ENCODE data around the gene TBL2.
"Not testable (repeated sequence)": the region's sequence is repeated elsewhere in the genome, so short reads cannot be mapped to it uniquely, and the experiment has no call there.

Gene TBL2

DNA sequence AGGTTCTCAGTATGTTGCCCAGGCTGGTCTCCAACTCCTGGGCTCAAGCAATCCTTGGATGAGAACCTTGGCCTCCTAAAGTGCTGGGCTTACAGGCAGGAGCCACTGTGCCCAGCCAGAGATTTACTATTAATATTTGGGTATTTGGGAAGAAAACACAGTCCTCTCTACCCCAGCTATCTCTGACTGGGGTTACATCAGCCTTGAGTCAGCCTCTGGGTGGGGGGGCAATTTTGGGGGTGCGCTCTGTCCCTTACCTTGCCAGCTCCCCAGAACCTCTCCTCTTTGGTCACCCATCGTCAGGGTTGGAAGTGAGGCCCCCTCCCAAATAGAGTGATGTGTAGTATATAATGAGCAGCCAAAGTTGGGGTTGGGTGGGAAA lies 44.1 kb upstream of the TBL2 start:
- CTCF ChIA-PET = interaction anchor here (0.7 to 1.2 kb wide), 2 partner anchors 16 to 106 kb away, joined by 3 to 4 read pairs; no protein-coding TSS in a partner anchor
- H3K9me3 ChIP-seq (ENCODE audit: control extremely low read depth in 1 of 5, control insufficient read depth in 4 of 5, insufficient read depth in 2 of 5, low read depth in 1 of 5, low read length in 4 of 5) = no peaks in the 10 kb centered on the region
- POLR2A ChIA-PET = no interaction called here
- no peak overlapping the region for H3K4me3 ChIP-seq (ENCODE audit: control insufficient read depth in 1 of 7, extremely low read depth in 1 of 7, insufficient read depth in 4 of 7, low read depth in 2 of 7, low read length in 6 of 7)
- DNase-seq = no peak
- no peak overlapping the region for H3K27ac ChIP-seq (ENCODE audit: insufficient read depth in 1 of 2, low read depth in 1 of 2, low read length in 2 of 2, poor library complexity in 1 of 2, severe bottlenecking in 2 of 2)
- H3K4me1 ChIP-seq (ENCODE audit: control extremely low read depth in 1 of 4, control insufficient read depth in 4 of 4, insufficient read depth in 4 of 4, low read length in 3 of 4) = peaks cover 0 to 16% (median 11%) of the 10 kb centered on the region in 4 experiments
- no CpG with 5 or more reads among the region's 2 CpGs for WGBS (ENCODE audit: insufficient coverage)
- H3K27me3 ChIP-seq (replicated peaks in 2 of 5; ENCODE audit: control insufficient read depth in 4 of 5, insufficient read depth in 5 of 5, low read length in 4 of 5) = peaks cover 10 to 89% (median 36%) of the 10 kb centered on the region in 5 experiments
- H3K36me3 ChIP-seq (ENCODE audit: control insufficient read depth in 4 of 4, insufficient read depth in 4 of 4, low read length in 3 of 4) = no peaks in the 10 kb centered on the region

DNA sequence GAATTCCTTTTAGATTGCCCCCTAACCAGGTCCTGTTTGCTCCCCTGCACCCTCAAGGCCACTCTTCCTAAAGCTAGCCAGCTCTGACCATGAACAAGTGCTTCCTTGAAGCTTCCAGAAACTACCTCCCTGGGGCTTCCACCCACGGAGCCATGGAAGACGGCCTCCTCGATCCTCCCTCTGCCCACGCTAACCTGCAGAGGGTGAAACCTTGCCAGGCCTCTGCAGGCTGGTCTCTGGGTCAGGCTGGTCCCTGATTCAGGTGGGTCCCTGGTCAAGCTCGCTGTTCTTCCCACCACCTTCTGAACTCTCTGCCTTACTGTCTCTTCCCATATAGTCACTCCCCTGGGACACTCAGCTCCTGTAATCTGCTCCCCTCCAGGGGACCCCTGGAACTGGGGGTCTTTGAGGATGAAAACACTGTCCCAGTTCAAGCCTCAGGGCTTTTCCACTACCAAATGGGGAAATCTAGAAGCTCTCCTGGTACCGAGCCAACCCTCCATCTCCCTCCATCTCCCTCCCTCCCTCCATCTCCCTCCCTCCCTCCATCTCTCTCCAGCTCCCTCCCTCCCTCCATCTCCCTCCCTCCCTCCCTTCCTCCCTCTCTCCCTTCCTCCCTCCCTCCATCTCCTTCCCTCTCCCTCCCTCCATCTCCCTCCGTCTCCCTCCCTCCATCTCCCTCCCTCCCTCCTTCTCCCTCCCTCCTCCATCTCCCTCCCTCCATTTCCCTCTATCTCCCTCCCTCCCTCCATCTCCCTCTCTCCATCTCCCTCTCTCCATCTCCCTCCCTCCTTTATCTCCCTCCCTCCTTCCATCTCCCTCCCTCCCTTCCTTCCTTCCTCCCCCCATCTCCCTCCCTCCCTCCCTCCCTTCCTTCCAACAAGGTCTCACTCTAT lies 43.0 kb upstream of the TBL2 start:
- ChIA-PET POLR2A (no interaction called here), CTCF (interaction anchor here (0.7 to 1.6 kb wide), 7 partner anchors 8 to 107 kb away, joined by 3 to 7 read pairs (median 4); no protein-coding TSS in a partner anchor)
- H3K9me3 ChIP-seq (ENCODE audit: control extremely low read depth in 1 of 5, control insufficient read depth in 4 of 5, insufficient read depth in 2 of 5, low read depth in 1 of 5, low read length in 4 of 5) = no peaks in the 10 kb centered on the region
- DNase-seq = no peak
- H3K27ac ChIP-seq (ENCODE audit: insufficient read depth in 1 of 2, low read depth in 1 of 2, low read length in 2 of 2, poor library complexity in 1 of 2, severe bottlenecking in 2 of 2) = no peak overlapping the region
- peaks cover 0 to 16% (median 11%) of the 10 kb centered on the region in 4 experiments for H3K4me1 ChIP-seq (ENCODE audit: control extremely low read depth in 1 of 4, control insufficient read depth in 4 of 4, insufficient read depth in 4 of 4, low read length in 3 of 4)
- no peaks in the 10 kb centered on the region for H3K36me3 ChIP-seq (ENCODE audit: control insufficient read depth in 4 of 4, insufficient read depth in 4 of 4, low read length in 3 of 4)
- peaks cover 10 to 88% (median 30%) of the 10 kb centered on the region in 5 experiments for H3K27me3 ChIP-seq (replicated peaks in 2 of 5; ENCODE audit: control insufficient read depth in 4 of 5, insufficient read depth in 5 of 5, low read length in 4 of 5)
- H3K4me3 ChIP-seq (ENCODE audit: control insufficient read depth in 1 of 7, extremely low read depth in 1 of 7, insufficient read depth in 4 of 7, low read depth in 2 of 7, low read length in 6 of 7) = no peak overlapping the region
- WGBS (ENCODE audit: insufficient coverage) = 75% methylated on average over 5 of the region's 7 CpGs

DNA sequence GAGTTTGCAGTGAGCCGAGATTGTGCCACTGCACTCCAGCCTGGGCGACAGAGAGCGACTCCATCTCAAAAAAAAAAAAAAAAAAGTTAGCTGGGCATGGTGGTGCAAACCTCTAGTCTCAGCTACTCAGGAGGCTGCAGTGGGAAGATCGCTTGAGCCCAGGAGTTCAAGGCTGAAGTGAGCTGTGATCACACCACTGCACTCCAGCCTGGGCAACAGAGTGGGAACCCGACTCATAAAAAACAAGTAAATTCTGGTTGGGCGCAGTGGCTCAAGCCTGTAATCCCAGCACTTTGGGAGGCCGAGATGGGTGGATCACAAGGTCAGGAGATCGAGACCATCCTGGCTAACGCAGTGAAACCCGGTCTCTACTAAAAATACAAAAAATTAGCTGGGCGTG lies 41.0 kb upstream of the TBL2 start:
- H3K27ac ChIP-seq (ENCODE audit: insufficient read depth in 1 of 2, low read depth in 1 of 2, low read length in 2 of 2, poor library complexity in 1 of 2, severe bottlenecking in 2 of 2); DNase-seq; H3K36me3 ChIP-seq (ENCODE audit: control insufficient read depth in 4 of 4, insufficient read depth in 4 of 4, low read length in 3 of 4); H3K9me3 ChIP-seq (ENCODE audit: control extremely low read depth in 1 of 5, control insufficient read depth in 4 of 5, insufficient read depth in 2 of 5, low read depth in 1 of 5, low read length in 4 of 5); H3K4me3 ChIP-seq (ENCODE audit: control insufficient read depth in 1 of 7, extremely low read depth in 1 of 7, insufficient read depth in 4 of 7, low read depth in 2 of 7, low read length in 6 of 7): not testable (repeated sequence)
- CTCF ChIA-PET = interaction anchor here (1.1 kb wide), 1 partner anchor 46 kb away, joined by 3 read pairs; no protein-coding TSS in a partner anchor
- Histone ChIP-seq H3K27me3 (replicated peaks in 2 of 5; ENCODE audit: control insufficient read depth in 4 of 5, insufficient read depth in 5 of 5, low read length in 4 of 5) (peaks cover 10 to 84% (median 29%) of the 10 kb centered on the region in 5 experiments), H3K4me1 (ENCODE audit: control extremely low read depth in 1 of 4, control insufficient read depth in 4 of 4, insufficient read depth in 4 of 4, low read length in 3 of 4) (peaks cover 0 to 16% (median 11%) of the 10 kb centered on the region in 4 experiments)
- POLR2A ChIA-PET = interaction anchor here (0.6 kb wide), 1 partner anchor 115 kb away, joined by 3 read pairs; no protein-coding TSS in a partner anchor
- 87% methylated on average over 4 of the region's 11 CpGs for WGBS (ENCODE audit: insufficient coverage)

DNA sequence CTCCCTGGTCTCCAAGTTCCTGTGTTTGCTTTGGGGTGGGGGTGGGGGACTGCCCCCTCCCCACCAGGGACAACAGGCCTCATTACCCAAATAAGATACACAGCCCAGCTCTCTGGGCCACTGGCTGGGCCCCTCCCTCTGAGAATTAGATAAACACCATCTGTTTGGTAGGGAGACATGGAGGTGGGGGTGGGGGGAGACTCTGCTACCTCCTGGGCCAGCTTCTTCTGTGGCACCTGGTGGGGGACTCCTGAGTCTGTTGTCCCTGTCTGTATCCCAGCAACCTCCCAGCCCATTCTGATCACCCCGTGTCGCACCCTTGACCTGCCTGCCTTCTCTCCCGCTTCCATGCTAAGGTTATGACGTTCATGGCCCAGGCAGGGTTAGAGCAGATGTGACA lies 40.2 kb upstream of the TBL2 start:
- H3K36me3 ChIP-seq (ENCODE audit: control insufficient read depth in 4 of 4, insufficient read depth in 4 of 4, low read length in 3 of 4) = no peaks in the 10 kb centered on the region
- WGBS (ENCODE audit: insufficient coverage) = 74% methylated on average over 4 of the region's 4 CpGs
- H3K27me3 ChIP-seq (replicated peaks in 2 of 5; ENCODE audit: control insufficient read depth in 4 of 5, insufficient read depth in 5 of 5, low read length in 4 of 5) = peaks cover 10 to 84% (median 33%) of the 10 kb centered on the region in 5 experiments
- no peak for DNase-seq
- ChIA-PET POLR2A (no interaction called here), CTCF (interaction anchor here (1.0 to 3.0 kb wide), 6 partner anchors 10 to 74 kb away, joined by 3 to 15 read pairs (median 3); no protein-coding TSS in a partner anchor)
- no peak overlapping the region for H3K4me3 ChIP-seq (ENCODE audit: control insufficient read depth in 1 of 7, extremely low read depth in 1 of 7, insufficient read depth in 4 of 7, low read depth in 2 of 7, low read length in 6 of 7)
- H3K4me1 ChIP-seq (ENCODE audit: control extremely low read depth in 1 of 4, control insufficient read depth in 4 of 4, insufficient read depth in 4 of 4, low read length in 3 of 4) = peaks cover 0 to 9% (median 7%) of the 10 kb centered on the region in 4 experiments
- no peaks in the 10 kb centered on the region for H3K9me3 ChIP-seq (ENCODE audit: control extremely low read depth in 1 of 5, control insufficient read depth in 4 of 5, insufficient read depth in 2 of 5, low read depth in 1 of 5, low read length in 4 of 5)
- H3K27ac ChIP-seq (ENCODE audit: insufficient read depth in 1 of 2, low read depth in 1 of 2, low read length in 2 of 2, poor library complexity in 1 of 2, severe bottlenecking in 2 of 2) = no peak overlapping the region

DNA sequence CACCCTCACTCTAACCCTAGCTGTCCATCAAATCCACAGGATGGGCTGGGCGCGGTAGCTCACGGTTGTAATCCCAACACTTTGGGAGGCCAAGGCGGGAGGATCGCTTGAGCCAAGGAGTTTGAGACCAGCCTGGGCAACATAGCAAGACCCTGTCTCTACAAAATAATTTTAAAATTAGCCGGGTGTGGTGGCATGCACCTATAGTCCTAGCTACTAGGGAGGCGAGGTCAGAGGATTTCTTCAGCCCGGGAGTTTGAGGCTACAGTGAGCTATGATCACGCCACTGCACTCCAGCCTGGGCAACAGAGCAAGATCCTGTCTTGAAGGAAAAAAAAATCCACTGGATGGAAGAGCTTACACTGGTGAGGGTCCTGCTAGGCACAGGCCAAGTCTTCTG lies 39.1 kb upstream of the TBL2 start:
- DNase-seq; H3K4me1 ChIP-seq (ENCODE audit: control extremely low read depth in 1 of 4, control insufficient read depth in 4 of 4, insufficient read depth in 4 of 4, low read length in 3 of 4); H3K9me3 ChIP-seq (ENCODE audit: control extremely low read depth in 1 of 5, control insufficient read depth in 4 of 5, insufficient read depth in 2 of 5, low read depth in 1 of 5, low read length in 4 of 5); H3K36me3 ChIP-seq (ENCODE audit: control insufficient read depth in 4 of 4, insufficient read depth in 4 of 4, low read length in 3 of 4); H3K27ac ChIP-seq (ENCODE audit: insufficient read depth in 1 of 2, low read depth in 1 of 2, low read length in 2 of 2, poor library complexity in 1 of 2, severe bottlenecking in 2 of 2); H3K4me3 ChIP-seq (ENCODE audit: control insufficient read depth in 1 of 7, extremely low read depth in 1 of 7, insufficient read depth in 4 of 7, low read depth in 2 of 7, low read length in 6 of 7): not testable (repeated sequence)
- peaks cover 2 to 84% (median 33%) of the 10 kb centered on the region in 5 experiments for H3K27me3 ChIP-seq (replicated peaks in 2 of 5; ENCODE audit: control insufficient read depth in 4 of 5, insufficient read depth in 5 of 5, low read length in 4 of 5)
- ChIA-PET CTCF (interaction anchor here (0.7 to 3.0 kb wide), 6 partner anchors 11 to 107 kb away, joined by 3 to 15 read pairs (median 4); no protein-coding TSS in a partner anchor), POLR2A (interaction anchor here (0.9 kb wide), 1 partner anchor 85 kb away, joined by 3 read pairs; no protein-coding TSS in a partner anchor)
- WGBS (ENCODE audit: insufficient coverage) = 93% methylated on average over 8 of the region's 9 CpGs

DNA sequence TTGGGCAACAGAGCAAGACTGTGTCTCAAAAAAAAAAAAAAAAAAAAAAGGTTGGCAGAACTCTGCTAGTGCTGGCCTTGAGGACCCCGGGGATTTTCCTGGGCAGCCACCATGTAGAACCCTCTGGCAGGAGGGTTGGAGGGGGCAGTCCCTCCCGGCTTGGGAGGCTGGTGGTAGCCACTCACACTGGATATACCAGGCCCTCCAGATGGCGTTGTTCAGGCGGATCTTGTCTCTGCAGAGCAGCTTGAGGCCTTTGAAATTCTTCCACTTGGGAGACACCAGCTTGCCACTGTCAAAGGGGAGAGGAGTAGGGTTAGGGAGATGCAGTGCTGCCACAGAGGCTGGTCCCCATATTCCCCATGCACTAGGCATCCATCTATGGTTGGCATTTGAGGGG lies 37.5 kb upstream of the TBL2 start:
- ChIA-PET POLR2A (no interaction called here), CTCF (interaction anchor here (2.3 to 3.0 kb wide), 2 partner anchors 10 to 109 kb away, joined by 7 to 15 read pairs; no protein-coding TSS in a partner anchor)
- H3K9me3 ChIP-seq (ENCODE audit: control extremely low read depth in 1 of 5, control insufficient read depth in 4 of 5, insufficient read depth in 2 of 5, low read depth in 1 of 5, low read length in 4 of 5) = no peaks in the 10 kb centered on the region
- H3K36me3 ChIP-seq (ENCODE audit: control insufficient read depth in 4 of 4, insufficient read depth in 4 of 4, low read length in 3 of 4) = no peaks in the 10 kb centered on the region
- no peaks in the 10 kb centered on the region for H3K4me1 ChIP-seq (ENCODE audit: control extremely low read depth in 1 of 4, control insufficient read depth in 4 of 4, insufficient read depth in 4 of 4, low read length in 3 of 4)
- 72% methylated on average over 4 of the region's 4 CpGs for WGBS (ENCODE audit: insufficient coverage)
- H3K27me3 ChIP-seq (replicated peaks in 2 of 5; ENCODE audit: control insufficient read depth in 4 of 5, insufficient read depth in 5 of 5, low read length in 4 of 5) = peaks cover 3 to 83% (median 34%) of the 10 kb centered on the region in 5 experiments
- H3K27ac ChIP-seq (ENCODE audit: insufficient read depth in 1 of 2, low read depth in 1 of 2, low read length in 2 of 2, poor library complexity in 1 of 2, severe bottlenecking in 2 of 2) = no peak overlapping the region
- DNase-seq = peak in 1 of 3 donors; percentile 20
- H3K4me3 ChIP-seq (ENCODE audit: control insufficient read depth in 1 of 7, extremely low read depth in 1 of 7, insufficient read depth in 4 of 7, low read depth in 2 of 7, low read length in 6 of 7) = no peak overlapping the region

DNA sequence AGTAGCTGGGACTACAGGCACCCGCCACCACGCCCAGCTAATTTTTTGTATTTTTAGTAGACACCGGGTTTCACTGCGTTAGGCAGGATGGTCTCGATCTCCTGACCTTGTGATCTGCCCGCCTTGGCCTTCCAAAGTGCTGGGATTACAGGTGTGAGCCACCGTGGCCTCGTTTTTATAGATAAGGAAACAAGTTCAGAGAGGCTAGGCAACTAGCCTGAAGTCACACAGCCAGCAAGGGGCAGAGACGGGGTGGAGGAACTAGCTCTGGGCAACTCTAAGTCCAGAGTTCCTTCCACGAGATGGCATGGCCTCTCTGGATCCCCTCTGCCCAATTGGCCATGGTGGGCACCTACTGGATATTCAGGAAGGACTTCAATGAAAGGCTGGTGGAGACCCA lies 36.6 kb upstream of the TBL2 start:
- POLR2A ChIA-PET = interaction anchor here (0.7 kb wide), 1 partner anchor 108 kb away, joined by 3 read pairs; no protein-coding TSS in a partner anchor
- CTCF ChIA-PET = interaction anchor here (0.6 kb wide), 1 partner anchor 906 kb away, joined by 5 read pairs; no protein-coding TSS in a partner anchor
- H3K27ac ChIP-seq (ENCODE audit: insufficient read depth in 1 of 2, low read depth in 1 of 2, low read length in 2 of 2, poor library complexity in 1 of 2, severe bottlenecking in 2 of 2); H3K9me3 ChIP-seq (ENCODE audit: control extremely low read depth in 1 of 5, control insufficient read depth in 4 of 5, insufficient read depth in 2 of 5, low read depth in 1 of 5, low read length in 4 of 5); H3K36me3 ChIP-seq (ENCODE audit: control insufficient read depth in 4 of 4, insufficient read depth in 4 of 4, low read length in 3 of 4); DNase-seq; H3K4me3 ChIP-seq (ENCODE audit: control insufficient read depth in 1 of 7, extremely low read depth in 1 of 7, insufficient read depth in 4 of 7, low read depth in 2 of 7, low read length in 6 of 7); H3K4me1 ChIP-seq (ENCODE audit: control extremely low read depth in 1 of 4, control insufficient read depth in 4 of 4, insufficient read depth in 4 of 4, low read length in 3 of 4): not testable (repeated sequence)
- 83% methylated on average over 8 of the region's 10 CpGs for WGBS (ENCODE audit: insufficient coverage)
- H3K27me3 ChIP-seq (replicated peaks in 2 of 5; ENCODE audit: control insufficient read depth in 4 of 5, insufficient read depth in 5 of 5, low read length in 4 of 5) = peaks cover 3 to 90% (median 32%) of the 10 kb centered on the region in 5 experiments
